Melanocyte of skin (primary cell): ENCODE results near the gene GLP1R. TPM values are rescaled to one million over a fixed set of nuclear protein-coding genes. Genes with fewer than 3 reads are reported as not detected.

ENCODE experiments used
- total RNA-seq, 2 donors: library from RNA; depleted of rRNA; stranded (reverse); fragments of >200 nt; gene quantifications; 2 replicates each; pipeline ENCODE4 v1.2.3, GENCODE V29; 2012

The GLP1R gene
- total RNA-seq: not detected

GRCh38 chr6:39048481-39049399, at the start of gene GLP1R:
TSS of gene GLP1R (plus strand) at chr6:39048781. CDS start at chr6:39048841, 60 bp downstream.

GRCh38 chr6:39114704-39115599, 66.4 kb downstream of the GLP1R start, which contains the start of gene SAYSD1:
TSS of gene SAYSD1 (minus strand) at chr6:39115186. CDS start at chr6:39115089, 97 bp downstream.

Other genes with a start within 250 kb of the GLP1R start
- 1 to 10 TPM; 6.3 to 8.9 TPM for gene SAYSD1, start 66.4 kb downstream of the GLP1R start, total RNA-seq
- gene KCNK5, start 180.7 kb downstream of the GLP1R start, total RNA-seq: under 1 TPM in 1 of 2 donors, not detected in 1; under 0.01 TPM